IPS-NIHi7 (cell line): ENCODE results near the gene DLGAP1.

Source experiments
- DNase-seq: peaks from one replicate; pipeline ENCODE4 v3.0.0; 2012; ENCODE audit warnings: mixed read lengths; ENCODE audit errors: extremely low spot score

DLGAP1 gene

GRCh38 chr18:4241090-4241617, 214.0 kb downstream of the DLGAP1 start:
- DNase-seq, result no peak

DNA sequence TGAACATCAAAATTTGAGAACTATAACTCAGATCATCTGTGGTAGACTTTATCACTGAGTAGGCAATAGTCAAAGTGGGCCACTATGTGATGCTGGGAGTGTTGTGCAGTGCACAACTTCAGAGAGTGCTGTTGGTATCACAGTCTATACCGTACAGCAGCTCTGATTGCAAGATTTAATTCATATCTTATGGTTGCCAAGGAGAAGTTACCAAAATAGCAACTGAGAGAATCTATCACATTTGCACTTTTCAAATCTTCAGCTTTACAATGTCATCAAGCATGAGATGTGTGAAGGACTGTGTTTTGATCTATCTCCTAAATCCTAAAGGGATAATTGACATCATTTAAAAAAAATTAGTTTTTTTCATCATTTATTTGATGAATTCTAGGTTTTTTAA, 216.1 kb downstream of the DLGAP1 start:
- DNase-seq, result no peak

DNA sequence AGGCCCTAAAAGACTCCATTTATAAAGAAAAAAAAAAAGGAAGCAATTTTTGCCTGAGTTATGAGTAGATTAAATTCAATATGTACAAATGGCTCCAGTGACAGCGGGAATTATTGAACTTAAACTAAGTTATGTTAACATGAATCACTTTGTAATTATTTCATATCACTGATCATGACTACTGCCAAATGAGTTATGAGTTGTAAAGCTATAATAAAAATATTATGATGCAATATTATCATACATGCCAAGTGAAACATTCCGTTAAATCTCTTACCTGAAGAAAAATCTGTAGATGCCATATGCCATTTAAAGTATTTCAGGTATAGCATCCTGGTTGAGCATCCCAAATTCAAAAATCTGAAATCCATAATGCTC, 217.5 kb downstream of the DLGAP1 start:
- no peak for DNase-seq

- DNase-seq, result no peak
Observed at GRCh38 chr18:4236940-4237663, 218.0 kb downstream of the DLGAP1 start.

DNA sequence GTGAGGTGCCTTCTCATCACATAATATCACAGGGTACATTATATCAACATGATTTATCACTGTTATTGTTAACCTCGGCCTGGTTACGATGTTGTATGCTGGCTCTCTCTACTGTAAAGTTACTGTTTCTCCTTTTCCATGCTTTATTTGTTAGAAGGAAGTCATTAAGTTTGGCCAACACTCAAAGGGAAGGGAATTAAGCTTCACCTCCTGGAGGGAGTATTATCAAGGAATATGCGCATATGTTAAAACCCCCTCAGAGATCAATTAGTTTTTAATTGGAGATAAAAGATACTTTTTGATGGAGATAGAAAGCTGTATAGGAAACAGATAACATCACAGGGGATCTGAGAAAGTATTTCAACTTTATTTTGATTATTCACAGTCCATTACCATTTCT, 221.6 kb downstream of the DLGAP1 start:
- DNase-seq, result no peak

- DNase-seq, result no peak
Observed at GRCh38 chr18:4232656-4233055, 222.5 kb downstream of the DLGAP1 start.

GRCh38 chr18:4231260-4231659, 223.8 kb downstream of the DLGAP1 start:
- no peak for DNase-seq

GRCh38 chr18:4230450-4231168, 224.5 kb downstream of the DLGAP1 start:
- no peak for DNase-seq

DNA sequence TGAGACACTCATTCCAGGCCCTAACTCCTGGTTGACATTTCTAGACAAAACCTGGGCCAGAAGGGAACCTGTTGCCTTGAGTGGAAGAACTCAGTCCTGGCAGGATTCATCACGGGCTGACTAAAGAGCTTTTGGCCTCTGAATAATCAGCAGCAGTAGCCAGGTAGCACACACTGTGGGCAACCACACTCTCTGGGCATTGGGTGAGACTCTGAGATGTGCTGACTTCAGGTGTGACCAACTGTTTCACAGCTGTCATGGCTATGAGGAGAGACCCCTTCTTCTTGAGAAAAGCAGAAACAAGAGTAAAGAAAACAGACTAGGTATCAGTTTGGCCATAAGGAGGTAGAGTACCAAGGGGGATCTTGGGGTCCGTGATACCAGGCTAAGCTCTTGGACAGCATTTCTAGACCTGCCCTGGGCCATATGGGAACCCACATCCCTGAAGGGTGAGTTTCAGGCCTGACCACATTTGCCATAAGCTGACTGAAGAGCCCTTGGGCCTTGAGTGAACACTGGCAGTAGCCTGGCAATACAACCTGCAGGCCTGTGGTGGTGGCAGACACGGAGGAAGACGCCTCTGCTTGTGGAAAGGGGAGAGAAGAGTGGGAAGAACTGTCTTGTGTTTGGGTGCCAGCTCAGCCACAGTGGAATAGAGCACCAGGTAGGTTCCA, 230.9 kb downstream of the DLGAP1 start:
- DNase-seq, result no peak

DNA sequence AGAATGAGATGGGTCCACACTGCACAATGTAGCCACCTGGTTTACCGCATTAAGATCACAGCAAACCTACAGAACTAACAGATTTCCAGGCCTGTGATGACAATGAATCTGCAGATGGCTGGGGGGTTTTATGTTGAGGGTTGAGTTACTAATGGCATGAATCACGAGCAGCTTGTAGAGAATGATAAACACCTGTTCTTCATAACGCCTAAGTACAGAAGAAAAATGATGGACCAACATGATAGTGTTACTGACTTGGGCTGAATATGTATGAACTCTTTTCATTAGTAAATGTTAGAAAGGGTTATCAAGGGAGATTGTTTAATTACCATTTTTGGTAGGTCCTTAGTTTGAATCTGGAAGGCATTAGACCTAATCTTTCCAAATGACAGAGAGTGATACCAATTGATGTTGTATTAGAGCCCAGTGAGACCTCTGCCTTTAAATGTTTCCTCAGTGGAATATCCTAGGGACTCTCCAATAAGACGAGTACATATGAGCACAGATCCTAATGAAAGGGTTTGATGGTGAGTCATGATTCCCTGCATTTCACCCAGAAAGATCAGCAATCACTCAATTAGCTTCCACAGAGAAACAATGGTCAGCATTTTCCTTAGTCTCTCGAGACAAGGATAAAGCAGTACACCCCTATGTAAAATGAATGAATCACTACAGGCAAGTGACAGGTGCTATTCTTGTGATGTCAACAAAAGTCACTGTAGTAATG, 243.8 kb downstream of the DLGAP1 start:
- no peak for DNase-seq

GRCh38 chr18:4208366-4208765, 246.7 kb downstream of the DLGAP1 start:
- DNase-seq, result no peak

- peak; percentile 21 for DNase-seq
Observed at GRCh38 chr18:4207383-4207985, 247.6 kb downstream of the DLGAP1 start.

GRCh38 chr18:4204438-4204720, 250.7 kb downstream of the DLGAP1 start:
- DNase-seq, result no peak

DNA sequence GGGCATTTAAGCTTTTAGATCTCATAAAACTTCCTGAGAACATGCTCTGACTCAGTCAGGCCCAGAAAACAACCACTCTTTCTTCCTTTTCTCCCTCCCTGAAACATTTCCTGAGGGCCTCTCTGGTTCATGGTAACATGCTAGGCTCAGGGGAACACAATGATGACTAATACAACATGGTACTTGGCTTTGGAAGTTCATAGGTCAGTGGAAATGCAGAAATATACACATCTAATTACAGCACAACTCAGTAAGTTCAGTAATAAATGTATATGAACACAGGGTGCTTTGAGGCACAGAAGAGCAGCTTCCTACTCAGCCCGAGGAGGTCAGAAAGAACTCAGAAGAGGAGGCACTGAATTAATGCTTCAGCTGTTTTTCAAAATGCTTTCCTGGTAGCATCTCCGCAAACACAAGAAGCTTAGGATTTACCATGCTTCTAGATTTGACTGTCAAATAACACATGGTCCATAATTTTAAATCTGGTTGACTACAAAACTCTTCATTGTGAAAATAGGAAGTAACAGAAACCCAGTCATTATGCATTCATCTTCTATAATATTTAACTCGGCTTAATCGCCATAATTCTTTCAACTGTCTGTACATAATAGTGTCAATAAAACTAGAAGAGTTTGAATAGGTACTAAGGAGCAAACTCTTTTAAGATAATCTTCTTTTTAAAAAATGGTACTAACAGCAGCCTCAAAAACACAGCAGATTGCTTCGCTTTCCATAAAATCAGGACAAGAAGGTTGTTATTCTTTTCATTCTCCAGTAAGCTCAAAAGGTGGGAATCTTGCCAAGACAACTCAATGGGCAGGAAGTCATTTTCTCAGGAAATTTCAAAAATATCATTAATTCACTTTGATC, 251.3 kb downstream of the DLGAP1 start:
- no peak for DNase-seq

DNA sequence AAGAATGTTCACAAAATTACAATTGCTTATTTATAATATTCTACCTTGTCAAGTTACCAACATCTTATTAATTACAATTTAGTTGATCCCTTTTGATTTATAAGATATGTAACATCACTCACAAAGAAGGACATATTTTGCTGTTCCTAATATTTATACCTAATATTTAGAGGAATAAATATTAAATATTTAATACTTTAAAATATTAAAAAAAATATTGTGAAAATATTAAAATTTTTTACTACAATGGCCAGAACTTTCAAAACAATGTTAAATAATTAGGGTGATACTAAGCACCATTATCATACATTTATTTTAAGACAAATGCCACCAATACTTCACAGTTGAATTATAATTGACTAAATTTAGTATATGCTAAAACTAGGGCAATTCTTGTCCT, 254.7 kb downstream of the DLGAP1 start:
- no peak for DNase-seq

DNA sequence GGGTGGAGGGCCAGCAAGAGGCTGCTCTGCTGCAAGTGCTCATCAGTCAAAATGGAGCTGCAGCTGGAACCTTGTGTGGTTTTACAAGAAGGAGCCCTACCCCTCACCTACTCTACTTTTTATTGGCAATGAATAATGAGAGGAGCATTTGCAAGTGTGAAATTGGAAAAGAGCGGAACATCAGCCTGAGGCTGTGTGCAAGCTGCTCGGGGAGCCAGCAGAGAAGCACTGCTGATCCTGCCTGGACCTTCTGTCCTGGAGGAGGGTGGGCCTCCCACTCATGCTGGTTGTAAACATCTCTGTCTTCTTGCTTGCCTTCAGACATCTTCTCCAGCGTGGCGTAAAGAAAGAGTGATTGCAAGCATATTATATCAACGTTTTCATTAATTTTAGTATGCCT, 256.2 kb downstream of the DLGAP1 start:
- no peak for DNase-seq

DNA sequence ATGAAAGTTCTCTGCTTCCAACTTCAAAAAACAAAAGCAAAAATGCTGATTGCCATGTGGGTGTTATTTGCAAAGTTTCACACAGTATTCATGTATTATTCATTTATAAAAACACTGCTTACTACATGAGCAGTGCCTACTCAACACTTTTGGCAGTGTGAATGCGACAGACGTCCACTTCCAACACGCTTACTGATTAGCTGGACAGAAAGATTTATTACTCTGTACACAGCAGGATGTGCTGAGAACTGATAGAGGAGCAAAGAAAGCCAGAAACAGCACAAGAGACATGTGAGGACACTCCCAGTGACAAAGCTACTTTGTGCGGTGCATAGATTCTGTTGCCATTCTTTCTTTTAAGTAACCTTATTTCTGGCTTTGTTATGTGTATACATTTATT, 258.8 kb downstream of the DLGAP1 start:
- no peak for DNase-seq

GRCh38 chr18:4193086-4193485, 262.0 kb downstream of the DLGAP1 start:
- DNase-seq, result no peak

DNA sequence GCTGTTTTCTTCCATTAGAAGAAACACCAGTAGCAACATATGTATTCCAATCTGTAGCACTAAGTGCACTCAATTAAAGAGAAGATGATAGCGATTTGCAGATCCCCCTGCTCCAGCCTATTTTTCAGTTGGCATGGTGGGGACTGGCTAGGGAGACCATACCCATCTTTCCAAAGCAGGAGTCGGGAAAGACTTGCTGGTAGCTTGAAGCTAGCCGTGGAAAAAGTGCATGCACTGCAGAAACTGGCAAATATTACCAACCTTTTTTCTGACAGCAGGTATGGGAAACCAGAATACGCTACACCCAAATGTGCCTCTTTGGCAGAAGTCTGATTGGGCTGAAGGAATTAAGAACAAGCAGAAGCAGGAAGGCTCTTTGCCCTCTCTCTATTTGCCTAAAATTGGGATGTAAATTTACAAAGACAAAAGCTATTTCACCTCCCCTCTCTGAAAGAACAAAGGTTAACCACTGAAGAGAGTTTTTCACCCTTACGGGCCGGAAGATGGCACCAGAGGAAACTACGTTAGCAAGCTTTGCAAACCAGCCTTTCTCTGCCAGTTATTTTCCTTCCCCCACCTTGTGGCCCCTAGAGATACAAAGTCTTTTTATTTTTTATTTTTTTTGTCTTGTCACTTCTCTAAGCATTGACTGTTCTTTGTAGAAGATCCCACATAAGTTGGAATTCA, 273.1 kb downstream of the DLGAP1 start:
- peak; percentile 63 for DNase-seq

DNA sequence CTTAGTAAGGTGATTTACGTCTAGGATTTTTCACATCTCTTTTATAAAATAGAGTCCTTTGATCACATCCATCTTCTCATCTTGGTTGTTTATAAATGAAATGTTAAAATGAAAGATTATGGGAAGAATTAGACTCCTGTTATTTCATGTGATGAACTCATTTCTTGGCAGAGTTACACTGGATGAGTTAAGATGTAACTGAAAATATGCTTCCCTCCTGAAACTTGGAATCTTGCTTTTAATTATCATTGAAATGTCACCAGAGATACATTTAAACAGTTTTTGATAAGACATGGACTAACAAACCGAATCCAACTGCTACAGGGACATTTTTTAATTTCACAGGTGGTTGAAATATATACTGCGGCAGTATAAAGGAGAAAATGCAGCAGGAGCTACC, 274.0 kb downstream of the DLGAP1 start:
- DNase-seq, result no peak
